Immature natural killer cell (primary cell): ENCODE data around the gene ITGA1. TPM values are rescaled to one million over a fixed set of nuclear protein-coding genes. Genes with fewer than 3 reads are reported as not detected.

Experiments used
- DNase-seq, 3 donors: peaks; one replicate each; pipeline ENCODE4 v3.0.0; 2022; ENCODE audit warnings: mixed read lengths in 1 of 3
- H3K27ac Mint-ChIP-seq, 6 donors: one replicate each; pipeline ENCODE4 v1.8.0; 2020; ENCODE audit warnings: mixed read lengths in 6 of 6, mild to moderate bottlenecking in 5 of 6, inconsistent platforms in 4 of 6, moderate library complexity in 3 of 6
- H3K27me3 Mint-ChIP-seq, 3 donors: one replicate each; pipeline ENCODE4 v1.8.0; 2020 to 2021; ENCODE audit warnings: low read depth in 3 of 3, mild to moderate bottlenecking in 3 of 3, mixed read lengths in 3 of 3, moderate library complexity in 3 of 3, inconsistent platforms in 1 of 3
- H3K36me3 Mint-ChIP-seq, 3 donors: one replicate each; pipeline ENCODE4 v1.8.0; 2020; ENCODE audit warnings: mixed read lengths in 3 of 3, inconsistent platforms in 2 of 3, mild to moderate bottlenecking in 2 of 3
- H3K4me1 Mint-ChIP-seq, 2 donors: one replicate each; pipeline ENCODE4 v1.8.0; 2020; ENCODE audit warnings: inconsistent platforms in 2 of 2, mild to moderate bottlenecking in 2 of 2, mixed read lengths in 2 of 2, moderate library complexity in 1 of 2
- H3K4me3 Mint-ChIP-seq, 5 donors: one replicate each; pipeline ENCODE4 v1.8.0; 2020; ENCODE audit warnings: mild to moderate bottlenecking in 5 of 5, mixed read lengths in 5 of 5, inconsistent platforms in 3 of 5, moderate library complexity in 3 of 5
- H3K9me3 Mint-ChIP-seq, 6 donors: one replicate each; pipeline ENCODE4 v1.8.0; 2020; ENCODE audit warnings: mild to moderate bottlenecking in 6 of 6, mixed read lengths in 6 of 6, inconsistent platforms in 4 of 6, moderate library complexity in 3 of 6
- polyA plus RNA-seq, 3 donors: library from polyadenylated mRNA; unstranded; fragments of 300-500 nt; fragmentation: Illumina TruSeq; gene quantifications; one replicate each; pipeline ENCODE4 v1.2.3, GENCODE V29; 2021

ITGA1 gene
- polyA plus RNA-seq, 3 donors from 2014 or later: 7.3 TPM; not detected in 2

GRCh38 chr5:52779213-52779612 lies 8.5 kb upstream of the ITGA1 start:
- Mint-ChIP-seq H3K9me3 (no peaks in the 10 kb centered on the region), H3K4me1 (peaks cover 19 to 31% of the 10 kb centered on the region in 2 donors), H3K27ac (no peak overlapping the region), H3K36me3 (peaks cover 0 to 3% (median 0%) of the 10 kb centered on the region in 3 donors), H3K4me3 (no peak overlapping the region), H3K27me3 (peaks cover 5 to 9% (median 8%) of the 10 kb centered on the region in 3 donors)
- no peak for DNase-seq

GRCh38 chr5:52783226-52783959 lies 4.3 kb upstream of the ITGA1 start:
- peaks cover 14 to 17% (median 14%) of the 10 kb centered on the region in 3 donors for H3K27me3 Mint-ChIP-seq
- no peaks in the 10 kb centered on the region for H3K9me3 Mint-ChIP-seq
- no peak for DNase-seq
- H3K4me1 Mint-ChIP-seq: peaks cover 16 to 23% of the 10 kb centered on the region in 2 donors
- no peak overlapping the region for H3K27ac Mint-ChIP-seq
- no peak overlapping the region for H3K4me3 Mint-ChIP-seq
- H3K36me3 Mint-ChIP-seq: peaks cover 0 to 3% (median 0%) of the 10 kb centered on the region in 3 donors

- Mint-ChIP-seq H3K27me3 (peaks cover 12 to 18% (median 17%) of the 10 kb centered on the region in 3 donors), H3K4me3 (no peak overlapping the region), H3K4me1 (peaks cover 16 to 36% of the 10 kb centered on the region in 2 donors), H3K36me3 (peaks cover 0 to 3% (median 0%) of the 10 kb centered on the region in 3 donors), H3K9me3 (no peaks in the 10 kb centered on the region), H3K27ac (no peak overlapping the region)
- no peak for DNase-seq
Measured at GRCh38 chr5:52784737-52785136, 3.0 kb upstream of the ITGA1 start.

- Mint-ChIP-seq H3K4me3 (peak overlapping the region in 4 of 5 donors; percentile 11 to 48 (median 20)), H3K4me1 (peaks cover 16 to 47% of the 10 kb centered on the region in 2 donors), H3K27me3 (peaks cover 14 to 19% (median 17%) of the 10 kb centered on the region in 3 donors), H3K36me3 (peaks cover 0 to 3% (median 0%) of the 10 kb centered on the region in 3 donors), H3K27ac (no peak overlapping the region), H3K9me3 (peaks cover 0 to 1% (median 0%) of the 10 kb centered on the region in 6 donors)
- no peak for DNase-seq
Measured at GRCh38 chr5:52786391-52786790, 1.3 kb upstream of the ITGA1 start.

GRCh38 chr5:52786949-52787599 lies 642 bp upstream of the ITGA1 start:
- peak overlapping the region; percentile 85 to 89 (median 87) for H3K4me3 Mint-ChIP-seq
- no peak for DNase-seq
- H3K27ac Mint-ChIP-seq: peak overlapping the region in 1 of 6 donors; percentile 85
- peaks cover 0 to 1% (median 0%) of the 10 kb centered on the region in 6 donors for H3K9me3 Mint-ChIP-seq
- H3K36me3 Mint-ChIP-seq: no peaks in the 10 kb centered on the region
- peaks cover 16 to 47% of the 10 kb centered on the region in 2 donors for H3K4me1 Mint-ChIP-seq
- H3K27me3 Mint-ChIP-seq: peaks cover 14 to 19% (median 17%) of the 10 kb centered on the region in 3 donors

- Mint-ChIP-seq H3K4me1 (peaks cover 16 to 47% of the 10 kb centered on the region in 2 donors), H3K36me3 (no peaks in the 10 kb centered on the region), H3K9me3 (peaks cover 0 to 1% (median 0%) of the 10 kb centered on the region in 6 donors), H3K4me3 (peak overlapping the region; percentile 15 to 89 (median 53)), H3K27me3 (peaks cover 14 to 19% (median 16%) of the 10 kb centered on the region in 3 donors), H3K27ac (no peak overlapping the region)
- no peak for DNase-seq
Measured at GRCh38 chr5:52788505-52788821, 747 bp downstream of the ITGA1 start.

GRCh38 chr5:52789378-52789777 lies 1.7 kb downstream of the ITGA1 start:
- Mint-ChIP-seq H3K36me3 (no peaks in the 10 kb centered on the region), H3K27ac (no peak overlapping the region), H3K4me3 (peak overlapping the region in 1 of 5 donors; percentile 89), H3K9me3 (peaks cover 0 to 1% (median 0%) of the 10 kb centered on the region in 6 donors), H3K4me1 (peaks cover 16 to 47% of the 10 kb centered on the region in 2 donors), H3K27me3 (peaks cover 12 to 20% (median 13%) of the 10 kb centered on the region in 3 donors)
- DNase-seq: no peak

GRCh38 chr5:52789851-52790250 lies 2.1 kb downstream of the ITGA1 start:
- DNase-seq: no peak
- Mint-ChIP-seq H3K36me3 (no peaks in the 10 kb centered on the region), H3K27me3 (peaks cover 11 to 21% (median 12%) of the 10 kb centered on the region in 3 donors), H3K27ac (no peak overlapping the region), H3K4me1 (peaks cover 16 to 47% of the 10 kb centered on the region in 2 donors), H3K4me3 (no peak overlapping the region), H3K9me3 (peaks cover 0 to 1% (median 0%) of the 10 kb centered on the region in 6 donors)

- H3K9me3 Mint-ChIP-seq: peaks cover 0 to 1% (median 0%) of the 10 kb centered on the region in 6 donors
- H3K27me3 Mint-ChIP-seq: peaks cover 8 to 17% (median 9%) of the 10 kb centered on the region in 3 donors
- H3K4me1 Mint-ChIP-seq: peaks cover 16 to 44% of the 10 kb centered on the region in 2 donors
- no peak overlapping the region for H3K27ac Mint-ChIP-seq
- H3K4me3 Mint-ChIP-seq: no peak overlapping the region
- no peak for DNase-seq
- H3K36me3 Mint-ChIP-seq: no peaks in the 10 kb centered on the region
Measured at GRCh38 chr5:52791366-52791765, 3.6 kb downstream of the ITGA1 start.

GRCh38 chr5:52794519-52794918 lies 6.8 kb downstream of the ITGA1 start:
- Mint-ChIP-seq H3K4me1 (peaks cover 13 to 28% of the 10 kb centered on the region in 2 donors), H3K36me3 (no peaks in the 10 kb centered on the region), H3K9me3 (peaks cover 0 to 1% (median 0%) of the 10 kb centered on the region in 6 donors), H3K27me3 (peaks cover 8 to 14% (median 9%) of the 10 kb centered on the region in 3 donors), H3K4me3 (no peak overlapping the region), H3K27ac (no peak overlapping the region)
- no peak for DNase-seq

- peaks cover 12 to 20% (median 15%) of the 10 kb centered on the region in 3 donors for H3K27me3 Mint-ChIP-seq
- H3K4me1 Mint-ChIP-seq: peaks cover 26 to 31% of the 10 kb centered on the region in 2 donors
- no peak overlapping the region for H3K27ac Mint-ChIP-seq
- no peak overlapping the region for H3K4me3 Mint-ChIP-seq
- H3K36me3 Mint-ChIP-seq: peaks cover 0 to 3% (median 0%) of the 10 kb centered on the region in 3 donors
- no peaks in the 10 kb centered on the region for H3K9me3 Mint-ChIP-seq
- no peak for DNase-seq
Measured at GRCh38 chr5:52796031-52796430, 8.3 kb downstream of the ITGA1 start.

- Mint-ChIP-seq H3K4me3 (no peak overlapping the region), H3K9me3 (no peaks in the 10 kb centered on the region), H3K27ac (no peak overlapping the region), H3K36me3 (peaks cover 0 to 3% (median 0%) of the 10 kb centered on the region in 3 donors), H3K27me3 (peaks cover 12 to 17% (median 15%) of the 10 kb centered on the region in 3 donors), H3K4me1 (peaks cover 32 to 36% of the 10 kb centered on the region in 2 donors)
- DNase-seq: no peak
Measured at GRCh38 chr5:52796516-52797103, 8.9 kb downstream of the ITGA1 start.

GRCh38 chr5:52798938-52799337 lies 11.2 kb downstream of the ITGA1 start:
- H3K36me3 Mint-ChIP-seq: peaks cover 0 to 3% (median 0%) of the 10 kb centered on the region in 3 donors
- DNase-seq: no peak
- peaks cover 11 to 17% (median 12%) of the 10 kb centered on the region in 3 donors for H3K27me3 Mint-ChIP-seq
- H3K27ac Mint-ChIP-seq: peak overlapping the region; percentile 81 to 97 (median 90)
- peak overlapping the region; percentile 95 to 99 (median 96) for H3K4me3 Mint-ChIP-seq
- H3K4me1 Mint-ChIP-seq: peaks cover 34 to 60% of the 10 kb centered on the region in 2 donors
- no peaks in the 10 kb centered on the region for H3K9me3 Mint-ChIP-seq
